Measurements from ENCODE around the gene LGI2. TPM values are rescaled to one million over a fixed set of nuclear protein-coding genes. Genes with fewer than 3 reads are reported as not detected.
A peak's percentile ranks its signal among the peaks of the same experiment; 100 is the strongest.

The LGI2 gene
- total RNA-seq, 1 experiment from 2014 or later, result not detected

DNA sequence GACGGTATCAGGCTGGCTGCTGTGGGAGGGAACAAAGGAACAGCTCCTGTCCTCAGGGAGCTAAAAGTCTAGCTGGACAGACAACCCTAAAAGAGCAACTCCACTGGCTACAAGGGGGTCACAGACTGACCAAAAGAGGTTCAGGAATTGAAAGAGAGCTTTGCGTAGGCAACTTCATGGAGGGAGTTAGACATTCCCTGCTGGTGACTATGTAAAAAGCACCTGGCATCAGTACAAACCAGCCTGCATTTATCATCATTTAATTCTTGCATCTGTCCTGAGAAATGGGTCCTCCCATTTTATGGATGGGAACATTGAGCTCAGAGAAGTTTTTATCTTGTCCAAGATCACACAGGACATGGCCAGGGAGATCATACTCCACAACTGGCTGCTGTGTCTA lies 1.4 kb upstream of the LGI2 start:
- no peaks in the 10 kb centered on the region for H4K20me1 ChIP-seq (ENCODE audit: insufficient read depth, low read depth, low read length)
- H3K27ac ChIP-seq (ENCODE audit: low read length), result no peak overlapping the region
- no peaks in the 10 kb centered on the region for H3K9me3 ChIP-seq (ENCODE audit: low read length)
- no peak overlapping the region for H3K9ac ChIP-seq (ENCODE audit: low read length)
- no peaks in the 10 kb centered on the region for H3K27me3 ChIP-seq (ENCODE audit: low read length)
- no peak overlapping the region for H2AFZ ChIP-seq (ENCODE audit: low read length)
- no peak overlapping the region for H3K4me2 ChIP-seq (ENCODE audit: low read depth, low read length, poor library complexity, severe bottlenecking)
- H3K4me3 ChIP-seq (ENCODE audit: low read length), result no peak overlapping the region
- H3K79me2 ChIP-seq (ENCODE audit: low read length), result no peaks in the 10 kb centered on the region
- no peaks in the 10 kb centered on the region for H3K36me3 ChIP-seq (ENCODE audit: insufficient read depth, low read length)
- DNase-seq, result no peak
- H3K4me1 ChIP-seq (ENCODE audit: low read length), result peaks cover 14% of the 10 kb centered on the region
- H3K9me2 ChIP-seq (replicated peaks; ENCODE audit: insufficient read depth, low read length), result no peaks in the 10 kb centered on the region; the same call in 1 of the 2 replicates

DNA sequence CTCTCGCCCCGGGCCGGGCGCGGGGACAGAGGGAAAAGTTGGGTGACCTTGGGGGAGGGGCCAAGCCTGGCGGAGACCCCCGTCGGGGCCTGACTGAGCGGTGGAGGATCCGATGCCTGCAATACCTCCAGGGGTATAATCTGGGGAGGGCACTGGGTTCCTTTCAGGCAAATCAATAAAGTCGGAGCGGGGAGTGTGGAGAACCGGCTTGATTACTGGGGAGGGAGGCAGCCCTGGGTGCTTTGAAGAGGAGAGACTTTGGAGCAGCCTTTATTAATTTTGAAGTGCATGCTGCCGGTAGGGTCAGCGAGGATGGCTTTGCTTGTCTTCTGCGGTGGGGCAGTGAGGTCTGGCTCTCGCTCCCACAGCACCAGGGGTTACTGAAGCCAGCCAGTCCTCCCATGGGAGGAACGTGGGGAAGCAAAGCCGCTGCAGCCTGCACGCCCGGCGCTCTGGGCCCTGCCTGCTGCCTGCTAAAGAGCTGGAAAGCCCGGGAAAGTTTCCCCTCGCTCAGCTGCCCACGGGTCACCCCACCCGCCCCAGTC lies 403 bp upstream of the LGI2 start:
- no peak for DNase-seq
- Histone ChIP-seq H3K27me3 (ENCODE audit: low read length) (no peaks in the 10 kb centered on the region), H3K79me2 (ENCODE audit: low read length) (no peaks in the 10 kb centered on the region), H3K36me3 (ENCODE audit: insufficient read depth, low read length) (no peaks in the 10 kb centered on the region), H3K27ac (ENCODE audit: low read length) (no peak overlapping the region), H3K9me2 (replicated peaks; ENCODE audit: insufficient read depth, low read length) (no peaks in the 10 kb centered on the region; the same call in 1 of the 2 replicates), H3K4me3 (ENCODE audit: low read length) (no peak overlapping the region), H3K9ac (ENCODE audit: low read length) (no peak overlapping the region), H2AFZ (ENCODE audit: low read length) (no peak overlapping the region), H3K4me2 (ENCODE audit: low read depth, low read length, poor library complexity, severe bottlenecking) (no peak overlapping the region), H3K4me1 (ENCODE audit: low read length) (peaks cover 14% of the 10 kb centered on the region), H3K9me3 (ENCODE audit: low read length) (no peaks in the 10 kb centered on the region), H4K20me1 (ENCODE audit: insufficient read depth, low read depth, low read length) (no peaks in the 10 kb centered on the region)

DNA sequence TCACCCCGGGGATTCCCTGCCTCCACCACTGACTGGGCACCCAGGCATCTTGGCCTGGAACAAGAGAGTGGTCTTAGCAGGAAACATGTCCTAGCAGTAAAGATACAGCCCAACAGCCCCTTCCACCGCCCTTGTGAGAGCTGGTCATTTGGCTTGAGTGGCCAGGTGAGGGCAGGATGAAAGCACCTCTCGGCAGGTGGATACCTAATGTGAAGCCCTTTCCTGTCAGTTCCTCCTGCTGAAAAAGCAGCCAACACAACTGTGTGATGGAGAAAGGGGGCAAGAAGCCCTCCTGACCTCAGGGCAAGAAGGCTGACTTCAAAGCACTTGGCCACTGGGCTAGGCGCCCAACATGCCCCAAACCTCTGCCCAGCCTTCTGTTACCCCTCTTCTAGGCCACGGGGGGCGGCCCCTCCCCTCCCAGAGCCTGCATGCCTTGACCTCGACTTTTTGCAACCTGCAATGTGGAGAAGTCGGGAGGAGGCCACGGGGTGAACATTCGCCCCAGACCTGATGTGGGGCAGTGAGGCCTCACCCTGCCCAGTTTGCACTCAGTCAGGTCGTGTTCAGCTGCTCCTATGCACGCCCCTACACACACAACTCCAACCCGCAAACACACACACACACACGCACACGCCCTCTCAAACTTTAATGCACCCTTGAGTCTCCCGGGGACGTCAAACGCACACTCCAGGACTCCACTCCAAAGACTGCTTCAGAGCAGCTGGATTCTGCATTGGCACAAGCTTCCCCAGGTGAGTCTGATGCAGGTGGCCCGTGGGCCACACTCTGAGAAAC lies 1.1 kb downstream of the LGI2 start:
- no peak overlapping the region for H3K4me3 ChIP-seq (ENCODE audit: low read length)
- H3K9me2 ChIP-seq (replicated peaks; ENCODE audit: insufficient read depth, low read length), result no peaks in the 10 kb centered on the region; the same call in 1 of the 2 replicates
- no peaks in the 10 kb centered on the region for H3K9me3 ChIP-seq (ENCODE audit: low read length)
- no peak overlapping the region for H3K27ac ChIP-seq (ENCODE audit: low read length)
- H3K4me2 ChIP-seq (ENCODE audit: low read depth, low read length, poor library complexity, severe bottlenecking), result peak overlapping the region; percentile 50
- no peaks in the 10 kb centered on the region for H3K27me3 ChIP-seq (ENCODE audit: low read length)
- no peak overlapping the region for H3K9ac ChIP-seq (ENCODE audit: low read length)
- no peak overlapping the region for H2AFZ ChIP-seq (ENCODE audit: low read length)
- DNase-seq, result no peak
- no peaks in the 10 kb centered on the region for H3K79me2 ChIP-seq (ENCODE audit: low read length)
- no peaks in the 10 kb centered on the region for H3K36me3 ChIP-seq (ENCODE audit: insufficient read depth, low read length)
- no peaks in the 10 kb centered on the region for H4K20me1 ChIP-seq (ENCODE audit: insufficient read depth, low read depth, low read length)
- H3K4me1 ChIP-seq (ENCODE audit: low read length), result peaks cover 14% of the 10 kb centered on the region

DNA sequence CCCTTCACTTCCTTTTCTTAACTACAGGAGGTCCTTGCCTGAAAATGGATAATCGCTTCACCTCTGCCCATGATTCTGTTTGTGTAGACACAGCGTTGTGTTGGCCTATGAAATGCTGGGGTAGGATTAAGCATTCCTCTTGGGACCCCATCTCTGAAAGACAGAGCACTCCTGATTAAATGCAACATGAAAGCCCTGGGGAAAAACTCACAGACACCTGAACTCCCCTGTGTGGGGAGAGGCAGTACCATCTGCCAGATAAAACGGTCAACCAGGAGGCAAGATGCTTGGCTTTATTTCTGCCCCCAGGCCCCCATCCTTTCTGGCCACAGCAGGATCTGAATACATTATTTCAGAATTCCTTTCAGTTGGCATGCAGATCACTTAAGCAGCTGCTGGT lies 1.9 kb downstream of the LGI2 start:
- Histone ChIP-seq H3K27me3 (ENCODE audit: low read length) (no peaks in the 10 kb centered on the region), H3K9me2 (replicated peaks; ENCODE audit: insufficient read depth, low read length) (no peaks in the 10 kb centered on the region; the same call in 1 of the 2 replicates), H3K9ac (ENCODE audit: low read length) (no peak overlapping the region), H3K27ac (ENCODE audit: low read length) (no peak overlapping the region), H3K4me1 (ENCODE audit: low read length) (peaks cover 14% of the 10 kb centered on the region), H3K9me3 (ENCODE audit: low read length) (no peaks in the 10 kb centered on the region), H3K4me3 (ENCODE audit: low read length) (no peak overlapping the region; the same call in 1 of the 2 replicates), H4K20me1 (ENCODE audit: insufficient read depth, low read depth, low read length) (no peaks in the 10 kb centered on the region), H3K36me3 (ENCODE audit: insufficient read depth, low read length) (no peaks in the 10 kb centered on the region), H3K79me2 (ENCODE audit: low read length) (no peaks in the 10 kb centered on the region), H3K4me2 (ENCODE audit: low read depth, low read length, poor library complexity, severe bottlenecking) (peak overlapping the region; percentile 50), H2AFZ (ENCODE audit: low read length) (no peak overlapping the region)
- DNase-seq, result no peak

DNA sequence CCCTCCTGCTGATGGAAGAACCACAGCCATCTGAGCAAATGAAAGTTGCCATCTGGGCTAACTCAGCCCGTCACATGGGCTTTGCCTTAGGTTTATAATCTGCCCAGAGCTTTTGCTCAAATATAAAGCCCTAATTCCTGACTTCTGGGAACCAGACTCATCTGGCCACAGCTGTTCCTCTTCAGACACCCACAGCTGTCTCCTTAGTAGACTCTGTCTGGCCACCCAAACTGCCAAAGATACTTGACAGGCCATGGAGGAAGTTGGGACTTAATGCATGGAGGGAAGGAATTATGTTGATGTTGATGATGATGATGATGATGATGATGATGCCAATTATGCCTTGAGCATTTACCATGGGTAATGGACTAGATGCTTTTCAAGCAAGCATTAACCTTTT lies 8.0 kb downstream of the LGI2 start:
- Histone ChIP-seq H3K36me3 (ENCODE audit: insufficient read depth, low read length) (no peaks in the 10 kb centered on the region), H3K4me3 (ENCODE audit: low read length) (no peak overlapping the region), H2AFZ (ENCODE audit: low read length) (no peak overlapping the region), H3K9me2 (replicated peaks; ENCODE audit: insufficient read depth, low read length) (no peaks in the 10 kb centered on the region), H3K79me2 (ENCODE audit: low read length) (no peaks in the 10 kb centered on the region), H3K9me3 (ENCODE audit: low read length) (no peaks in the 10 kb centered on the region), H3K4me2 (ENCODE audit: low read depth, low read length, poor library complexity, severe bottlenecking) (no peak overlapping the region), H4K20me1 (ENCODE audit: insufficient read depth, low read depth, low read length) (no peaks in the 10 kb centered on the region), H3K9ac (ENCODE audit: low read length) (no peak overlapping the region), H3K27ac (ENCODE audit: low read length) (no peak overlapping the region), H3K27me3 (ENCODE audit: low read length) (no peaks in the 10 kb centered on the region), H3K4me1 (ENCODE audit: low read length) (no peaks in the 10 kb centered on the region)
- no peak for DNase-seq

DNA sequence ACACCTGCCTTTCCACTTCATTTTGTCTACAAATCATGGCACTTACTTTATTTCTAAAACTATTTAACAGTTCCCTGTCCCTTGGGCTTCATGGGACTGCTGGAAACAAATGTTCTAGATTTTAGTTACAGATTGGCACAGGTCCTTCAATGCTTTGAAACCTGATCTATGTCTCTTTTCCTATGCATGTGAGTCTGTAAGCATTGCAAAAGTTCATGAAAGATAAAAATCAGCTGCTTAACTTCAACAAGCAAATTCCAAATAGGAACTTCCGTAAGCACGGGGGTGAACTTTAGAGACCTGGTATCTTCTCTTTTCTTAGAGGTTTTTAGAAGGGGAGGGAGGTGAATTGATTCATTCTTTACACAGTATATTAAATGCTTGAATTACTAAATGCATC lies 9.5 kb downstream of the LGI2 start:
- Histone ChIP-seq H3K36me3 (ENCODE audit: insufficient read depth, low read length) (no peaks in the 10 kb centered on the region), H3K9me3 (ENCODE audit: low read length) (no peaks in the 10 kb centered on the region), H3K4me2 (ENCODE audit: low read depth, low read length, poor library complexity, severe bottlenecking) (no peak overlapping the region), H3K9me2 (replicated peaks; ENCODE audit: insufficient read depth, low read length) (no peaks in the 10 kb centered on the region), H3K27ac (ENCODE audit: low read length) (no peak overlapping the region), H3K79me2 (ENCODE audit: low read length) (no peaks in the 10 kb centered on the region), H3K9ac (ENCODE audit: low read length) (no peak overlapping the region), H4K20me1 (ENCODE audit: insufficient read depth, low read depth, low read length) (no peaks in the 10 kb centered on the region), H3K4me3 (ENCODE audit: low read length) (no peak overlapping the region), H3K27me3 (ENCODE audit: low read length) (no peaks in the 10 kb centered on the region), H2AFZ (ENCODE audit: low read length) (no peak overlapping the region), H3K4me1 (ENCODE audit: low read length) (no peaks in the 10 kb centered on the region)
- DNase-seq, result no peak

DNA sequence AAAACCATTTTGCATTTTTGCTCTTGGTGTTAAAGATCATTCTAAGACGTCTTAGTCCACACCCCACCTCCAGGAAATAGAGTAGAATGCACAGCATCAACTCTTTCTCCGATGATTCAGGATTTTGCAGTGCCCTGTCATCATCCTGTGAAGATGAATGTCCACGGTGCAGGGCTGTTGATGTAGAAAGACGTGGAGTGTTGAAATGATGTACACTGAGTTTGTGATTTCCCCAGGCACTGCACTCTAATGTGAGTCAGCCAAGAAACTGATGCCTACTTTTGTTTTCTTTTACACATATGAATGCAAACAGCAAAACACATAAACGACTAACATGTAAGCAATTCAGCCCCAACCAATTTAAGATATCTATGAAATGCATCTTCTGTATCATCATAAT lies 10.5 kb downstream of the LGI2 start:
- Histone ChIP-seq H3K4me2 (ENCODE audit: low read depth, low read length, poor library complexity, severe bottlenecking) (no peak overlapping the region), H3K79me2 (ENCODE audit: low read length) (no peaks in the 10 kb centered on the region), H2AFZ (ENCODE audit: low read length) (no peak overlapping the region), H3K27ac (ENCODE audit: low read length) (no peak overlapping the region), H3K36me3 (ENCODE audit: insufficient read depth, low read length) (no peaks in the 10 kb centered on the region), H3K9me2 (replicated peaks; ENCODE audit: insufficient read depth, low read length) (no peaks in the 10 kb centered on the region), H3K9me3 (ENCODE audit: low read length) (no peaks in the 10 kb centered on the region), H3K9ac (ENCODE audit: low read length) (no peak overlapping the region), H3K27me3 (ENCODE audit: low read length) (no peaks in the 10 kb centered on the region), H3K4me1 (ENCODE audit: low read length) (peaks cover under 1% of the 10 kb centered on the region), H3K4me3 (ENCODE audit: low read length) (no peak overlapping the region), H4K20me1 (ENCODE audit: insufficient read depth, low read depth, low read length) (no peaks in the 10 kb centered on the region)
- DNase-seq, result no peak

DNA sequence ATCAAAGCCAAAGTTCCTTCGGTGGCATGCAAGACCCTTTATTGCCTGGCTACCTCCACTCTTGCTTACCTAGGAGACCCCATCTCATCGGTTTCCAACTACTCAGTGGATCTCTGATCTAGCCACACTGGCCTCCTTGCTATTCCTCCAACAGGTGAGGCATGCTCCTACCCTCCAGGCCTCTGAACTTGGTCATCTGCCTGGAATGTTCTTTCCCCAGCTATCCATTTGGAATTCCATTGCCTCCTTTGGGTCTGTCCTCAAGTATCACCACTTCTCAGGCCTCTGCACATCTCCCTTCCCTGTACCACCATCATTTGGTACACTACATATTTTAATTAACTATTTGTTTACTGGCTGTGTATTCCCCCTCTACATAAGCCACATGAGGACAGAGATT lies 11.2 kb downstream of the LGI2 start:
- no peaks in the 10 kb centered on the region for H3K27me3 ChIP-seq (ENCODE audit: low read length)

More for the DNA sequence above, 11.2 kb downstream of the LGI2 start:
- H3K9ac ChIP-seq (ENCODE audit: low read length), result no peak overlapping the region
- no peak overlapping the region for H3K27ac ChIP-seq (ENCODE audit: low read length)
- peaks cover 6% of the 10 kb centered on the region for H3K4me1 ChIP-seq (ENCODE audit: low read length)
- no peaks in the 10 kb centered on the region for H3K36me3 ChIP-seq (ENCODE audit: insufficient read depth, low read length)
- H3K9me3 ChIP-seq (ENCODE audit: low read length), result no peaks in the 10 kb centered on the region
- no peaks in the 10 kb centered on the region for H4K20me1 ChIP-seq (ENCODE audit: insufficient read depth, low read depth, low read length)
- H3K4me2 ChIP-seq (ENCODE audit: low read depth, low read length, poor library complexity, severe bottlenecking), result no peak overlapping the region
- H3K4me3 ChIP-seq (ENCODE audit: low read length), result no peak overlapping the region
- H3K9me2 ChIP-seq (replicated peaks; ENCODE audit: insufficient read depth, low read length), result no peaks in the 10 kb centered on the region
- no peak overlapping the region for H2AFZ ChIP-seq (ENCODE audit: low read length)
- no peak for DNase-seq
- H3K79me2 ChIP-seq (ENCODE audit: low read length), result no peaks in the 10 kb centered on the region

Measured in Karpas-422 (cell line).